A673 (cell line): ENCODE measurements around the gene ACVRL1. TPM values are rescaled to one million over a fixed set of nuclear protein-coding genes. Genes with fewer than 3 reads are reported as not detected.

Experiments
- BruUV-seq: library from RNA; stranded (reverse); fragments of 400-500 nt; replicated peaks from 2 replicates; lab custom pipeline; 2021; lab: Mats Ljungman, UMichigan
- CTCF ChIA-PET: fragments of 300-600 bp; sonication (Branson Sonifier 250); formaldehyde crosslinking; loops from one replicate; lab custom pipeline; 2022; ENCODE audit warnings: antibody characterized with exemption; lab: Charles Lee
- POLR2A ChIA-PET: fragments of 300-600 bp; sonication (Branson Sonifier 250); formaldehyde crosslinking; loops from one replicate; lab custom pipeline; 2022; ENCODE audit warnings: antibody characterized with exemption; ENCODE audit not compliant: low non-redundant PET; lab: Charles Lee
- DNase-seq: peaks from one replicate; pipeline ENCODE4 v3.0.0-alpha.2; 2015; ENCODE audit warnings: low spot score
- H3K27ac ChIP-seq: fragments of 200-600 bp; sonication (generic); 2 replicates; pipeline ENCODE4 v1.5.1; 2016; ENCODE audit warnings: mixed run types, low read depth, mild to moderate bottlenecking, mixed read lengths, antibody characterized with exemption, low read length; ENCODE audit not compliant: poor library complexity, severe bottlenecking
- H3K27me3 ChIP-seq: fragments of 200-600 bp; sonication (generic); replicated peaks from 2 replicates; pipeline ENCODE4 v1.6.1; 2017; ENCODE audit warnings: mixed run types, low read depth, mild to moderate bottlenecking, mixed read lengths, antibody characterized with exemption, low read length; ENCODE audit not compliant: insufficient read depth, poor library complexity
- H3K36me3 ChIP-seq: fragments of 200-600 bp; sonication (generic); 2 replicates; pipeline ENCODE4 v1.6.1; 2016; ENCODE audit warnings: mixed run types, mild to moderate bottlenecking, mixed read lengths, antibody characterized with exemption, low read length; ENCODE audit not compliant: insufficient read depth, poor library complexity, severe bottlenecking
- H3K4me1 ChIP-seq: fragments of 200-600 bp; sonication (generic); 2 replicates; pipeline ENCODE4 v1.6.1; 2017; ENCODE audit warnings: mixed run types, mild to moderate bottlenecking, mixed read lengths, antibody characterized with exemption, low read length; ENCODE audit not compliant: insufficient read depth, poor library complexity, severe bottlenecking
- H3K4me3 ChIP-seq: fragments of 200-600 bp; sonication (generic); 2 replicates; pipeline ENCODE4 v1.5.1; 2016; ENCODE audit warnings: low read depth, mixed run types, mild to moderate bottlenecking, mixed read lengths, low read length; ENCODE audit not compliant: poor library complexity, severe bottlenecking
- H3K9me3 ChIP-seq: fragments of 200-600 bp; sonication (generic); 2 replicates; pipeline ENCODE4 v1.6.1; 2016; ENCODE audit warnings: mixed run types, low read depth, mild to moderate bottlenecking, mixed read lengths, antibody characterized with exemption, low read length; ENCODE audit not compliant: poor library complexity, severe bottlenecking
- EZH2 ChIP-seq: fragments of 200-600 bp; sonication (generic); IDR thresholded peaks from 2 replicates; pipeline ENCODE4 v1.6.1; 2017; ENCODE audit warnings: borderline replicate concordance, low read depth, mild to moderate bottlenecking, mixed read lengths, antibody characterized with exemption, low read length; ENCODE audit not compliant: poor library complexity, severe bottlenecking
- intact Hi-C: fragments of 100-400 bp; cut with micrococcal nuclease; formaldehyde crosslinking; loops from one replicate; pipeline ENCODE4 v1.10.0; 2022; ENCODE audit not compliant: unreplicated experiment
- total RNA-seq: library from RNA; stranded (reverse); gene quantifications from 2 replicates; pipeline ENCODE4 v1.2.3, GENCODE V29; 2021
- TF ChIP-seq, protein P1 (sequence below): fragments of 300-800, 200-600 bp; sonication (generic); conservative IDR thresholded peaks from 2 replicates; pipeline ENCODE4 v1.5.1; 2017; ENCODE audit warnings: low read depth, mild to moderate bottlenecking, antibody characterized with exemption, low read length, moderate library complexity, mixed read lengths

Gene ACVRL1
- total RNA-seq, 1 experiment from 2014 or later, result 0.17 TPM

GRCh38 chr12:51879102-51879501 lies 28.2 kb upstream of the ACVRL1 start:
- CTCF ChIA-PET, result no interaction called here
- Histone ChIP-seq H3K36me3 (no peaks in the 10 kb centered on the region), H3K27me3 (no peaks in the 10 kb centered on the region), H3K4me1 (peaks cover 5% of the 10 kb centered on the region), H3K4me3 (no peak overlapping the region), H3K27ac (no peak overlapping the region), H3K9me3 (no peaks in the 10 kb centered on the region)
- POLR2A ChIA-PET, result no interaction called here
- intact Hi-C loops, result loop anchor here (5.0 to 10.0 kb wide), 2 partner anchors 57 to 344 kb away; no protein-coding TSS in a partner anchor
- DNase-seq, result no peak
- BruUV-seq, result no TSS peak
- no peak for TF ChIP-seq EZH2
- TF ChIP-seq, protein P1, sequence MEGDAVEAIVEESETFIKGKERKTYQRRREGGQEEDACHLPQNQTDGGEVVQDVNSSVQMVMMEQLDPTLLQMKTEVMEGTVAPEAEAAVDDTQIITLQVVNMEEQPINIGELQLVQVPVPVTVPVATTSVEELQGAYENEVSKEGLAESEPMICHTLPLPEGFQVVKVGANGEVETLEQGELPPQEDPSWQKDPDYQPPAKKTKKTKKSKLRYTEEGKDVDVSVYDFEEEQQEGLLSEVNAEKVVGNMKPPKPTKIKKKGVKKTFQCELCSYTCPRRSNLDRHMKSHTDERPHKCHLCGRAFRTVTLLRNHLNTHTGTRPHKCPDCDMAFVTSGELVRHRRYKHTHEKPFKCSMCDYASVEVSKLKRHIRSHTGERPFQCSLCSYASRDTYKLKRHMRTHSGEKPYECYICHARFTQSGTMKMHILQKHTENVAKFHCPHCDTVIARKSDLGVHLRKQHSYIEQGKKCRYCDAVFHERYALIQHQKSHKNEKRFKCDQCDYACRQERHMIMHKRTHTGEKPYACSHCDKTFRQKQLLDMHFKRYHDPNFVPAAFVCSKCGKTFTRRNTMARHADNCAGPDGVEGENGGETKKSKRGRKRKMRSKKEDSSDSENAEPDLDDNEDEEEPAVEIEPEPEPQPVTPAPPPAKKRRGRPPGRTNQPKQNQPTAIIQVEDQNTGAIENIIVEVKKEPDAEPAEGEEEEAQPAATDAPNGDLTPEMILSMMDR, result no peak

DNA sequence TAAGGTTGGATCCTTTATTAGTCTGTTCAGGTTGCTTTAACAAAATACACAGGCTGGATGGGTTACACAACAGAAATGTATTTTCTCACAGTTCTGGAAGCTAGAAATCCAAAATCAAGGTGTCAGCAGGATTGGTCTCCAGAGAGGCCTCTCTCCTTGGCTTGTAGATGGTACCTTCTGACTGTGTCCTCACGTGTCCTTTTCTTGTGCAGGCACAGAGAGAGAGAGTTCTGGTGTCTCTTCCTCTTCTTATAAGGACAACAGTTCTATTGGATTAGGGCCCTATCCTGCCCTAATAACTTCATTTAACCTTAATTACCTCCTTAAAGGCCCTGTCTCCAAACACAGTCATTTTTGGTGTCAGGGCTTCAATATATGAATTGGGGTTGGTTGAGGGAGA lies 24.0 kb upstream of the ACVRL1 start:
- BruUV-seq, result no TSS peak
- H3K27me3 ChIP-seq, result no peaks in the 10 kb centered on the region
- intact Hi-C loops, result no loop called here
- CTCF ChIA-PET, result no interaction called here
- H3K4me3 ChIP-seq, result no peak overlapping the region
- no peaks in the 10 kb centered on the region for H3K4me1 ChIP-seq
- no peak for DNase-seq
- POLR2A ChIA-PET, result no interaction called here
- no peaks in the 10 kb centered on the region for H3K36me3 ChIP-seq
- no peak overlapping the region for H3K27ac ChIP-seq
- H3K9me3 ChIP-seq, result no peaks in the 10 kb centered on the region
- TF ChIP-seq EZH2, result no peak
- TF ChIP-seq, protein P1, result no peak

GRCh38 chr12:51883998-51884675 lies 23.2 kb upstream of the ACVRL1 start:
- intact Hi-C loops, result no loop called here
- Histone ChIP-seq H3K9me3 (no peaks in the 10 kb centered on the region), H3K36me3 (no peaks in the 10 kb centered on the region), H3K4me3 (no peak overlapping the region), H3K4me1 (no peaks in the 10 kb centered on the region), H3K27me3 (no peaks in the 10 kb centered on the region), H3K27ac (no peak overlapping the region)
- no peak for DNase-seq
- ChIA-PET CTCF (no interaction called here), POLR2A (no interaction called here)
- TF ChIP-seq, protein P1, result no peak
- TF ChIP-seq EZH2, result no peak
- BruUV-seq, result no TSS peak
